ENCODE data around the gene LAMA1. TPM values are rescaled to one million over a fixed set of nuclear protein-coding genes. Genes with fewer than 3 reads are reported as not detected.

The LAMA1 gene
- total RNA-seq, 4 donors from 2014 or later = under 0.01 to 1.0 (median 0.60) TPM

DNA sequence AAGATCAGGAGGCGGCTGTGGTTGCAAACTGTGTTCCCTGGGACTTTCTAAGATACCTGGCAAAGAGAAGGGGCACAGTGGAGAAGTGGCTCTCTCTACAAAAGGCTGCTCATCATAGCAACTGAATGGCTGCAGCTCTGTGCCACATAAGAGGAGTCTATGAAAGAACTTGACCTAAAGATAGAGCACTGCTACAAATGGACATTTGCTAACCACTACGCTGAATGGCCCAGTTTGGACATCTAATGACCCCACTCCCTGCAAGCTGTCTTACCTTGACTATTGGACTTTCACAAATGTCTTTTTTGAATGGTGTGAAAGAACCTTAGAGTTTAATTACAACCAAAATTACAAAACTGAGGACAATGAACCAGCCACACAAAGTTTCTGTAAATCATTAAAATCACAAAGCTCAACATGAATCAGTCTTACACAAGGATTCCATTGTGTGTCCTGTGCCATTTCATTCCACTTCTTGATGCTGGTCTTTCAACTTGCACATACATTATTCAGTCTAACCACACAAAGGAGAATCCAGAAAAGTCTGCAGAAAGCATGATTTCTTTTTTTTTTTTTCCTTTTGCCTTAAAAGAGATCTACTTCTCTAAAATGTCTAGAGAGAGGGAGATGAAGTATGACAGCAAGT, 154.0 kb downstream of the LAMA1 start:
- Histone ChIP-seq H3K4me3 (no peak overlapping the region), H3K9me3 (peaks cover 0 to 4% (median 0%) of the 10 kb centered on the region in 3 donors), H3K27ac (no peak overlapping the region), H3K36me3 (no peaks in the 10 kb centered on the region), H3K4me1 (peaks cover 0 to 2% (median 0%) of the 10 kb centered on the region in 3 donors), H3K27me3 (no peaks in the 10 kb centered on the region)
- 91% methylated on average over 2 of the region's 2 CpGs; no CpG with 5 or more reads in 1 of the 2 donors for WGBS, 2 donors (ENCODE audit: low coverage in 1 of 2)
- no peak for ATAC-seq
- TF ChIP-seq, protein P1, sequence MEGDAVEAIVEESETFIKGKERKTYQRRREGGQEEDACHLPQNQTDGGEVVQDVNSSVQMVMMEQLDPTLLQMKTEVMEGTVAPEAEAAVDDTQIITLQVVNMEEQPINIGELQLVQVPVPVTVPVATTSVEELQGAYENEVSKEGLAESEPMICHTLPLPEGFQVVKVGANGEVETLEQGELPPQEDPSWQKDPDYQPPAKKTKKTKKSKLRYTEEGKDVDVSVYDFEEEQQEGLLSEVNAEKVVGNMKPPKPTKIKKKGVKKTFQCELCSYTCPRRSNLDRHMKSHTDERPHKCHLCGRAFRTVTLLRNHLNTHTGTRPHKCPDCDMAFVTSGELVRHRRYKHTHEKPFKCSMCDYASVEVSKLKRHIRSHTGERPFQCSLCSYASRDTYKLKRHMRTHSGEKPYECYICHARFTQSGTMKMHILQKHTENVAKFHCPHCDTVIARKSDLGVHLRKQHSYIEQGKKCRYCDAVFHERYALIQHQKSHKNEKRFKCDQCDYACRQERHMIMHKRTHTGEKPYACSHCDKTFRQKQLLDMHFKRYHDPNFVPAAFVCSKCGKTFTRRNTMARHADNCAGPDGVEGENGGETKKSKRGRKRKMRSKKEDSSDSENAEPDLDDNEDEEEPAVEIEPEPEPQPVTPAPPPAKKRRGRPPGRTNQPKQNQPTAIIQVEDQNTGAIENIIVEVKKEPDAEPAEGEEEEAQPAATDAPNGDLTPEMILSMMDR (IDR thresholded peaks at IDR 0.05) = no peak
- TF ChIP-seq EP300 (IDR thresholded peaks at IDR 0.05) = no peak
- TF ChIP-seq POLR2A (IDR thresholded peaks at IDR 0.05) = no peak
- TF ChIP-seq POLR2AphosphoS5 (IDR thresholded peaks at IDR 0.05) = no peak

DNA sequence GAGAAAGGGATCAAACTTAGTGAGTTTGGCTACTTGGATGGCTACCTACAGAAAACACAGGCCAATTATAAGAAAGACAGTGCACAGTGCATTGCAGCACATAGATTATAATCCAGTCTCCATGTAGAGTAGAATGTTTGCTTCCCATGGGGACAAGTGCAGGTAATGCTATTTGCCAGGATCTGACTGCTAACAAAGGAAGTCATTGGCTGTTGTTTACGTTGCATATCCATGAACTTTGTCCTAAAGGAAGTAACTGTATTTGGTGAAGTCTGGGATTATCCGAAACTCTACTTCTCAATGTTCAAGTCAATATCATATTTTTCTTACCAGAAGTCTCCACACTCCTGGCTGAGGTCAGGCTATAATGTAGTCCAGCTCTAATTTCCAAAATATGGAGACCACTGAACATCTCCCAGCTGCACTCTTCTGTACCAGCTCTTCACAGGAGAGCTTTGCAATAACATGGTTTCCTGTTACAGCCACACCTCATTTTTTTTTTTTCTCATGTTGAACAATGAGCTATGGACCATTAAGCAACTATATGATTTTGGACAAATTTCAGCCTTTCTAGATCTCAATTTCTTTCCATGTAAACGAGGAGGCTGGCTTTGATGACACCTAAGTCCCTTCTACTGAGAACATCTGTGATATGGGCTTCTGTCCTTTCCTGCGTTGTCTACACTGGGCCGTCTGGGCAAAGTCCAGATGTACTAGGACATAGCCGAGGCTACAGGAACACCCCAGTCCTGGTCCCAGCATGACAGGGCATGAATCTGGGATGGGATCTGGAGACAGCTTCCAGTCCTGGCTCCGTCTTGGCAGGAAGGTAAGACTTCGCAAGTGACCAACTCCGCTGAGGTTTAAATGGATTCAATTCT, 154.8 kb downstream of the LAMA1 start:
- TF ChIP-seq, protein P1 (IDR thresholded peaks at IDR 0.05) = no peak
- no peak for TF ChIP-seq POLR2AphosphoS5 (IDR thresholded peaks at IDR 0.05)
- TF ChIP-seq POLR2A (IDR thresholded peaks at IDR 0.05) = no peak
- no peak for TF ChIP-seq EP300 (IDR thresholded peaks at IDR 0.05)
- Histone ChIP-seq H3K27ac (no peak overlapping the region), H3K36me3 (no peaks in the 10 kb centered on the region), H3K4me1 (peaks cover 0 to 2% (median 0%) of the 10 kb centered on the region in 3 donors), H3K4me3 (no peak overlapping the region), H3K27me3 (no peaks in the 10 kb centered on the region), H3K9me3 (peaks cover 0 to 4% (median 0%) of the 10 kb centered on the region in 3 donors)
- no peak for ATAC-seq
- 73 to 80% methylated on average over 2 to 4 of the region's 9 CpGs for WGBS, 2 donors (ENCODE audit: low coverage in 1 of 2)

DNA sequence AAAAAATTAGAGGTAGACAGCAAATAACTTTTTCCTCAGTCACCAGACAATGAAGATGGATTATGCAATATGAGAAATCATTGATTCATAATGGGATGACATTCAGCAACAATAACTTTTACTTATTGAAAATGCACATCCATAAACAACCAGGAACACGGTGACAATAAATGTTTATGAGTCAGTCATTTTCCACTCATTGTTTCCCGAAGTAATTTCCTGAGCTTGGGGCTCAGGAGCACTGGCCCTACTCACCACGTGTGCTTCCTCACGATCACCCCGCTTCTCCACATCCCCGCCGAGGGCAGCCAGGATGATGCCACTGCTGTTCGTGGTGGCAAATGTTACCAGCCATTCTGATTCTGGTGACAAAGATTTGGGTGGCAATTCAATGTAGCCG, 156.3 kb downstream of the LAMA1 start:
- Histone ChIP-seq H3K27ac (no peak overlapping the region), H3K4me3 (no peak overlapping the region), H3K9me3 (peaks cover 0 to 4% (median 0%) of the 10 kb centered on the region in 3 donors), H3K36me3 (no peaks in the 10 kb centered on the region), H3K27me3 (no peaks in the 10 kb centered on the region), H3K4me1 (no peaks in the 10 kb centered on the region)
- no peak for ATAC-seq
- TF ChIP-seq EP300 (IDR thresholded peaks at IDR 0.05) (no peak), POLR2A (IDR thresholded peaks at IDR 0.05) (no peak), POLR2AphosphoS5 (IDR thresholded peaks at IDR 0.05) (no peak)
- TF ChIP-seq, protein P1 (IDR thresholded peaks at IDR 0.05) = no peak
- 81 to 87% methylated on average over 8 of the region's 9 CpGs for WGBS, 2 donors (ENCODE audit: low coverage in 1 of 2)

DNA sequence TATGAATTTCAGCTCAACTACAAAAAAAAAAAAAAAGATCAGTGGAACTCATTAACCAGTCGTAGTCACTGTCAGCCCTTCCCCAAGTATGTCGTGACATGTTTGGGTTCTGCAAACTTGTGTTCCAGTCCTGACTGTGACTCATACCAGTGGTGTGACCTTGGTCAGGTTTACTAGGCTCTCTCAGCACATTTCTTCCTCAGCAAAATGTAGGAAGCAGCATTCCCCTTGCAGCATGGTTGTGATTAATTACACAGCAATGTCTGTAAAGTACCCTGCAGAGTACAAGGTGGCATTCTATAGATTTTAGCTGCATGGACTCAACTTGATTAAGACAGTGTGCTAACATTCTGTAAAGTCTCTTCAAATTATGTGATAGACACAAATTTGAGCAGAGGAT, 156.9 kb downstream of the LAMA1 start:
- Histone ChIP-seq H3K4me3 (no peak overlapping the region), H3K9me3 (peaks cover 0 to 4% (median 0%) of the 10 kb centered on the region in 3 donors), H3K27me3 (no peaks in the 10 kb centered on the region), H3K4me1 (no peaks in the 10 kb centered on the region), H3K36me3 (no peaks in the 10 kb centered on the region), H3K27ac (no peak overlapping the region)
- 65 to 80% methylated on average over 1 to 2 of the region's 2 CpGs for WGBS, 2 donors (ENCODE audit: low coverage in 1 of 2)
- no peak for ATAC-seq
- TF ChIP-seq POLR2AphosphoS5 (IDR thresholded peaks at IDR 0.05) = no peak
- TF ChIP-seq, protein P1 (IDR thresholded peaks at IDR 0.05) = no peak
- no peak for TF ChIP-seq POLR2A (IDR thresholded peaks at IDR 0.05)
- TF ChIP-seq EP300 (IDR thresholded peaks at IDR 0.05) = no peak
